NT2/D1 (cell line): ENCODE results near the gene HKDC1.

Experiments used
- SUZ12 ChIP-seq: IDR thresholded peaks from 2 replicates; pipeline ENCODE4 v1.6.1; 2011; ENCODE audit not compliant: insufficient read length, insufficient read depth; ENCODE audit errors: extremely low read depth
- YY1 ChIP-seq: IDR thresholded peaks from 2 replicates; pipeline ENCODE4 v1.6.1; 2011; ENCODE audit not compliant: insufficient read length, insufficient read depth
- ZNF274 ChIP-seq: IDR thresholded peaks from 2 replicates; pipeline ENCODE4 v1.6.1; 2011; ENCODE audit warnings: mild to moderate bottlenecking, low read depth, low read length

DNA sequence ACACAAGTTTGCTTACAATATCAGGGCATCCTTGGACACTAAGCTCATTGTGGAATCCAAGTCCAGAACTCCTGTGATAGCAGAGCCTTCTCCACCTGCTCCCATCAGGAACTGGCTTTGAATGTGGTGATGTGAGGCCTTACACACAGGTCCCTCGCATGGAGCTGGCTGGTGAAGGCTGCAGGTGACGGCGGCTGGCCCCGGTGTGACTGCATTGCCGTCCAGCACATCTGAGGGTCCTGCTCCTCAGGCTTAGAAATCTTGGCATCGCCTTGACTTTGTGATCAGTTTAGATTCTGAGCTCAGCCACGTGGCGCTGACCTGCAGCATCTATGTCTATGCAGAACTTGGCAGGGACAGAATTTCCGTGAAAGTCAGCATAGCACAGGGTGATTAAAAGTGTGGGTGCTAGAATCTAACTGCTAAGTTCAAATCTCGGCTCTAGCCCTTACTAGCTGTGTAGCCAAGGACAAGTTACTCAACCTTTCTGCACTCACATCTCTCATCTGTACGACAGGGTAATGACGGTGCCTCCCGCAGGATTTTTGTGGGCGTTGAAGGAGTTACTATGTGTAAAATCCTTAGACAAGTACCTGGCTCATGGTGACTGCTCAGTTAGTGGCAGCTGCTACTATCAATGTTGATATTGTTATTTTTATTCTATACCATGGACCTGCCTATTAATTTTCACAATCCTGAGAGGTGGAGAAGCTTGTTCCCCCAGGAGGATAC, 26.6 kb downstream of the HKDC1 start:
- TF ChIP-seq YY1 (no peak), ZNF274 (no peak), SUZ12 (no peak)
